ENCODE measurements around the gene LILRB2.
A peak's percentile ranks its signal among the peaks of the same experiment; 100 is the strongest.
"Not testable (repeated sequence)": the region's sequence is repeated elsewhere in the genome, so short reads cannot be mapped to it uniquely, and the experiment has no call there.

LILRB2 gene

GRCh38 chr19:54253331-54254194 lies 27.3 kb downstream of the LILRB2 start:
- ATAC-seq (replicated peaks) (no peak), DNase-seq (no peak)
- H3K36me3 Mint-ChIP-seq: no peaks in the 10 kb centered on the region
- H3K4me1 Mint-ChIP-seq: peaks cover 0 to under 1% of the 10 kb centered on the region in 2 donors
- H3K27ac Mint-ChIP-seq: no peak overlapping the region
- peaks cover 34 to 67% of the 10 kb centered on the region in 2 donors for H3K27me3 Mint-ChIP-seq
- no peaks in the 10 kb centered on the region for H3K9me3 Mint-ChIP-seq
- H3K4me3 Mint-ChIP-seq: no peak overlapping the region

- DNase-seq (no peak), ATAC-seq (replicated peaks) (no peak)
- no peak overlapping the region for H3K27ac Mint-ChIP-seq
- no peaks in the 10 kb centered on the region for H3K36me3 Mint-ChIP-seq
- peaks cover 36 to 70% of the 10 kb centered on the region in 2 donors for H3K27me3 Mint-ChIP-seq
- no peak overlapping the region for H3K4me3 Mint-ChIP-seq
- no peaks in the 10 kb centered on the region for H3K9me3 Mint-ChIP-seq
- H3K4me1 Mint-ChIP-seq: peaks cover 6 to 8% of the 10 kb centered on the region in 2 donors
Measured at GRCh38 chr19:54252845-54253244, 28.1 kb downstream of the LILRB2 start.

GRCh38 chr19:54252243-54252642 lies 28.7 kb downstream of the LILRB2 start:
- no peaks in the 10 kb centered on the region for H3K9me3 Mint-ChIP-seq
- no peak overlapping the region for H3K27ac Mint-ChIP-seq
- H3K4me3 Mint-ChIP-seq: no peak overlapping the region
- ATAC-seq (replicated peaks) (no peak), DNase-seq (no peak)
- H3K4me1 Mint-ChIP-seq: peaks cover 12% of the 10 kb centered on the region in 2 donors
- peaks cover 40 to 69% of the 10 kb centered on the region in 2 donors for H3K27me3 Mint-ChIP-seq
- H3K36me3 Mint-ChIP-seq: no peaks in the 10 kb centered on the region

- Mint-ChIP-seq H3K4me3 (no peak overlapping the region), H3K27me3 (peaks cover 23 to 66% of the 10 kb centered on the region in 2 donors), H3K36me3 (no peaks in the 10 kb centered on the region), H3K4me1 (peaks cover 14 to 21% of the 10 kb centered on the region in 2 donors), H3K27ac (peak overlapping the region; percentile 77), H3K9me3 (no peaks in the 10 kb centered on the region)
- peak; percentile 39 for DNase-seq
- ATAC-seq (replicated peaks): peak; percentile 91 to 93
Measured at GRCh38 chr19:54248016-54248601, 32.8 kb downstream of the LILRB2 start.

- H3K36me3 Mint-ChIP-seq: no peaks in the 10 kb centered on the region
- no peaks in the 10 kb centered on the region for H3K9me3 Mint-ChIP-seq
- peak overlapping the region; percentile 77 for H3K27ac Mint-ChIP-seq
- H3K4me3 Mint-ChIP-seq: no peak overlapping the region
- H3K4me1 Mint-ChIP-seq: peaks cover 14 to 21% of the 10 kb centered on the region in 2 donors
- peaks cover 17 to 61% of the 10 kb centered on the region in 2 donors for H3K27me3 Mint-ChIP-seq
- DNase-seq: no peak
- ATAC-seq (replicated peaks): peak; percentile 7 to 19
Measured at GRCh38 chr19:54247106-54247930, 33.6 kb downstream of the LILRB2 start.

- no peak overlapping the region for H3K4me3 Mint-ChIP-seq
- peaks cover 14 to 21% of the 10 kb centered on the region in 2 donors for H3K4me1 Mint-ChIP-seq
- no peak for ATAC-seq (replicated peaks)
- DNase-seq: no peak
- no peaks in the 10 kb centered on the region for H3K36me3 Mint-ChIP-seq
- H3K27me3 Mint-ChIP-seq: peaks cover 15 to 56% of the 10 kb centered on the region in 2 donors
- no peak overlapping the region for H3K27ac Mint-ChIP-seq
- H3K9me3 Mint-ChIP-seq: no peaks in the 10 kb centered on the region
Measured at GRCh38 chr19:54245936-54246335, 35.0 kb downstream of the LILRB2 start.

GRCh38 chr19:54243809-54244208 lies 37.1 kb downstream of the LILRB2 start:
- ATAC-seq (replicated peaks); DNase-seq; H3K9me3 Mint-ChIP-seq; H3K4me3 Mint-ChIP-seq; H3K27ac Mint-ChIP-seq; H3K36me3 Mint-ChIP-seq: not testable (repeated sequence)
- H3K4me1 Mint-ChIP-seq: peaks cover 14 to 21% of the 10 kb centered on the region in 2 donors
- H3K27me3 Mint-ChIP-seq: peaks cover 19 to 54% of the 10 kb centered on the region in 2 donors

- ATAC-seq (replicated peaks): peak in 1 of 2 donors; percentile 62
- H3K4me3 Mint-ChIP-seq, DNase-seq, H3K36me3 Mint-ChIP-seq, H3K9me3 Mint-ChIP-seq, H3K27ac Mint-ChIP-seq: not testable (repeated sequence)
- H3K4me1 Mint-ChIP-seq: peaks cover 5 to 13% of the 10 kb centered on the region in 2 donors
- H3K27me3 Mint-ChIP-seq: peaks cover 23 to 54% of the 10 kb centered on the region in 2 donors
Measured at GRCh38 chr19:54242646-54243045, 38.3 kb downstream of the LILRB2 start, which contains the start of gene LILRA6. LILRA6 (minus strand) TSS chr19:54242790.

GRCh38 chr19:54242234-54242633 lies 38.7 kb downstream of the LILRB2 start:
- peaks cover 21 to 52% of the 10 kb centered on the region in 2 donors for H3K27me3 Mint-ChIP-seq
- not testable (repeated sequence) for H3K9me3 Mint-ChIP-seq; H3K36me3 Mint-ChIP-seq; ATAC-seq (replicated peaks); H3K4me3 Mint-ChIP-seq; H3K27ac Mint-ChIP-seq; DNase-seq; H3K4me1 Mint-ChIP-seq

- not testable (repeated sequence) for ATAC-seq (replicated peaks); H3K27ac Mint-ChIP-seq; H3K4me1 Mint-ChIP-seq; H3K36me3 Mint-ChIP-seq; DNase-seq; H3K4me3 Mint-ChIP-seq; H3K9me3 Mint-ChIP-seq
- peaks cover 33 to 47% of the 10 kb centered on the region in 2 donors for H3K27me3 Mint-ChIP-seq
Measured at GRCh38 chr19:54240372-54241336, 40.3 kb downstream of the LILRB2 start.

GRCh38 chr19:54239491-54240371 lies 41.2 kb downstream of the LILRB2 start:
- not testable (repeated sequence) for H3K36me3 Mint-ChIP-seq; H3K4me1 Mint-ChIP-seq; H3K9me3 Mint-ChIP-seq; H3K4me3 Mint-ChIP-seq; ATAC-seq (replicated peaks); H3K27ac Mint-ChIP-seq; DNase-seq
- peaks cover 39 to 42% of the 10 kb centered on the region in 2 donors for H3K27me3 Mint-ChIP-seq

GRCh38 chr19:54233941-54234340 lies 47.0 kb downstream of the LILRB2 start:
- peaks cover 4 to 5% of the 10 kb centered on the region in 2 donors for H3K4me1 Mint-ChIP-seq
- peaks cover 54 to 72% of the 10 kb centered on the region in 2 donors for H3K27me3 Mint-ChIP-seq
- no peaks in the 10 kb centered on the region for H3K9me3 Mint-ChIP-seq
- no peak for DNase-seq
- H3K27ac Mint-ChIP-seq: no peak overlapping the region
- no peaks in the 10 kb centered on the region for H3K36me3 Mint-ChIP-seq
- no peak for ATAC-seq (replicated peaks)
- H3K4me3 Mint-ChIP-seq: no peak overlapping the region
